HEK293 (cell line): Measurements from ENCODE around the gene CCDC122.

ENCODE experiments used
- CTCF ChIA-PET: fragments of 350-600 bp; formaldehyde crosslinking; extraction: SDS; loops from one replicate; lab custom pipeline; 2021; ENCODE audit warnings: antibody characterized with exemption; lab: Yijun Ruan, JAX
- POLR2A ChIA-PET: fragments of 300-600 bp; formaldehyde crosslinking; extraction: SDS; loops from one replicate; lab custom pipeline; 2020; ENCODE audit warnings: antibody characterized with exemption, inconsistent platforms; lab: Yijun Ruan, JAX
- H3K27ac ChIP-seq: fragments of 200-500 bp; sonication (Bioruptor generic); 2 replicates; pipeline ENCODE4 v1.5.1; 2014; ENCODE audit warnings: low read depth, low read length, control low read depth, inconsistent platforms; ENCODE audit errors: extremely low read depth
- H3K36me3 ChIP-seq, 2 experiments: fragments of 200-500 bp in 1 of 2; sonication (Bioruptor generic) in 1 of 2; 1 replicate in 1 of 2; 2 replicates in 1 of 2; pipeline ENCODE4 v1.5.1; 2014 to 2017; ENCODE audit warnings: inconsistent platforms in 2 of 2, low read length in 2 of 2; ENCODE audit not compliant: control insufficient read depth in 2 of 2, insufficient read depth in 1 of 2
- H3K4me1 ChIP-seq: fragments of 200-500 bp; sonication (Bioruptor generic); 2 replicates; pipeline ENCODE4 v1.5.1; 2014; ENCODE audit warnings: mild to moderate bottlenecking, low read length, inconsistent platforms; ENCODE audit not compliant: control insufficient read depth, insufficient read depth
- H3K4me3 ChIP-seq: 2 replicates; pipeline ENCODE4 v1.5.1; 2011; ENCODE audit warnings: low read depth, mild to moderate bottlenecking, control low read depth, low read length, moderate library complexity
- H3K9me3 ChIP-seq: fragments of 200-500 bp; sonication (Bioruptor generic); 2 replicates; pipeline ENCODE4 v1.5.1; 2014; ENCODE audit warnings: low read depth, low read length, inconsistent platforms; ENCODE audit not compliant: control insufficient read depth, insufficient read depth
- EGR2 ChIP-seq: fragments of 450-650 bp; formaldehyde crosslinking; IDR thresholded peaks from 2 replicates; pipeline ENCODE4 v1.5.1; 2016; ENCODE audit warnings: low read depth, missing biosample characterization, missing genetic modification characterization
- KLF7 ChIP-seq: fragments of 450-650 bp; formaldehyde crosslinking; IDR thresholded peaks from 2 replicates; pipeline ENCODE4 v1.5.1; 2016; ENCODE audit warnings: missing biosample characterization, missing genetic modification characterization, borderline replicate concordance
- KLF9 ChIP-seq: fragments of 450-650 bp; formaldehyde crosslinking; IDR thresholded peaks from 2 replicates; pipeline ENCODE4 v1.5.1; 2016; ENCODE audit warnings: missing biosample characterization, missing genetic modification characterization, low read depth
- MZF1 ChIP-seq: fragments of 450-650 bp; formaldehyde crosslinking; IDR thresholded peaks from 2 replicates; pipeline ENCODE4 v1.5.1; 2017; ENCODE audit warnings: missing biosample characterization, missing genetic modification characterization, borderline replicate concordance
- SCRT2 ChIP-seq: fragments of 450-650 bp; formaldehyde crosslinking; IDR thresholded peaks from 2 replicates; pipeline ENCODE4 v1.5.1; 2016; ENCODE audit warnings: missing biosample characterization, missing genetic modification characterization
- ZBTB8A ChIP-seq: fragments of 450-650 bp; formaldehyde crosslinking; IDR thresholded peaks from 2 replicates; pipeline ENCODE4 v1.5.1; 2016; ENCODE audit warnings: missing biosample characterization, missing genetic modification characterization
- ZEB2 ChIP-seq: fragments of 450-650 bp; formaldehyde crosslinking; IDR thresholded peaks from 2 replicates; pipeline ENCODE4 v1.5.1; 2016; ENCODE audit warnings: missing biosample characterization, missing genetic modification characterization
- ZFHX2 ChIP-seq: fragments of 450-650 bp; formaldehyde crosslinking; conservative IDR thresholded peaks from 2 replicates; pipeline ENCODE4 v1.5.1; 2016; ENCODE audit warnings: missing biosample characterization, missing genetic modification characterization
- ZIC2 ChIP-seq: fragments of 450-650 bp; formaldehyde crosslinking; IDR thresholded peaks from 2 replicates; pipeline ENCODE4 v1.5.1; 2016; ENCODE audit warnings: missing biosample characterization, missing genetic modification characterization
- ZNF10 ChIP-seq: fragments of 450-650 bp; formaldehyde crosslinking; IDR thresholded peaks from 2 replicates; pipeline ENCODE4 v1.5.1; 2017; ENCODE audit warnings: missing biosample characterization, missing genetic modification characterization
- ZNF2 ChIP-seq: fragments of 450-650 bp; formaldehyde crosslinking; IDR thresholded peaks from 2 replicates; pipeline ENCODE4 v1.5.1; 2016; ENCODE audit warnings: missing biosample characterization, missing genetic modification characterization
- ZNF202 ChIP-seq: fragments of 450-650 bp; formaldehyde crosslinking; IDR thresholded peaks from 2 replicates; pipeline ENCODE4 v1.5.1; 2016; ENCODE audit warnings: missing biosample characterization, missing genetic modification characterization, borderline replicate concordance
- ZNF335 ChIP-seq: fragments of 450-650 bp; formaldehyde crosslinking; conservative IDR thresholded peaks from 2 replicates; pipeline ENCODE4 v1.5.1; 2016; ENCODE audit warnings: missing biosample characterization, missing genetic modification characterization
- ZNF341 ChIP-seq: fragments of 450-650 bp; formaldehyde crosslinking; IDR thresholded peaks from 2 replicates; pipeline ENCODE4; 2016; ENCODE audit warnings: low read depth, missing biosample characterization, missing genetic modification characterization
- ZNF501 ChIP-seq: fragments of 450-650 bp; formaldehyde crosslinking; IDR thresholded peaks from 2 replicates; pipeline ENCODE4 v1.5.1; 2016; ENCODE audit warnings: missing biosample characterization, missing genetic modification characterization
- ZNF548 ChIP-seq: fragments of 450-650 bp; formaldehyde crosslinking; IDR thresholded peaks from 2 replicates; pipeline ENCODE4 v1.5.1; 2016; ENCODE audit warnings: missing biosample characterization, missing genetic modification characterization
- ZNF561 ChIP-seq: fragments of 450-650 bp; IDR thresholded peaks from 2 replicates; pipeline ENCODE4 v1.5.1; 2018; ENCODE audit warnings: missing biosample characterization, missing genetic modification characterization, borderline replicate concordance
- ZNF645 ChIP-seq: fragments of 450-650 bp; formaldehyde crosslinking; IDR thresholded peaks from 2 replicates; pipeline ENCODE4; 2016; ENCODE audit warnings: missing biosample characterization, missing genetic modification characterization
- ZNF76 ChIP-seq: fragments of 450-650 bp; formaldehyde crosslinking; IDR thresholded peaks from 2 replicates; pipeline ENCODE4; 2016; ENCODE audit warnings: low read depth, missing biosample characterization, missing genetic modification characterization, borderline replicate concordance
- ZSCAN30 ChIP-seq: fragments of 450-650 bp; IDR thresholded peaks from 2 replicates; pipeline ENCODE4 v1.5.1; 2018; ENCODE audit warnings: missing biosample characterization, mild to moderate bottlenecking, missing genetic modification characterization, moderate library complexity
- TF ChIP-seq, protein P1 (sequence below): fragments of 450-650 bp; formaldehyde crosslinking; IDR thresholded peaks from 2 replicates; pipeline ENCODE4 v1.5.1; 2016; ENCODE audit warnings: missing biosample characterization, missing genetic modification characterization
- TF ChIP-seq, protein P2 (sequence below): fragments of 450-650 bp; formaldehyde crosslinking; IDR thresholded peaks from 2 replicates; pipeline ENCODE4 v1.5.1; 2016; ENCODE audit warnings: missing biosample characterization, missing genetic modification characterization
- TF ChIP-seq, protein P3 (sequence below): fragments of 450-650 bp; formaldehyde crosslinking; IDR thresholded peaks from 2 replicates; pipeline ENCODE4 v1.5.1; 2016; ENCODE audit warnings: missing biosample characterization, missing genetic modification characterization

The CCDC122 gene

GRCh38 chr13:43787997-43788396 lies 91.5 kb downstream of the CCDC122 start:
- no peaks in the 10 kb centered on the region for H3K9me3 ChIP-seq
- no peak overlapping the region for H3K4me3 ChIP-seq
- CTCF ChIA-PET, result interaction anchor here (0.6 kb wide), 2 partner anchors 64 to 703 kb away, joined by 4 to 6 read pairs; no protein-coding TSS in a partner anchor
- no peak for TF ChIP-seq ZNF76 (tag by site-specific recombination)
- TF ChIP-seq ZNF645 (tag by site-specific recombination), result no peak
- TF ChIP-seq SCRT2 (tag by site-specific recombination), result no peak
- peaks cover 10% of the 10 kb centered on the region for H3K4me1 ChIP-seq
- H3K27ac ChIP-seq, result no peak overlapping the region
- POLR2A ChIA-PET, result interaction anchor here (0.6 kb wide), 1 partner anchor 129 kb away, joined by 3 read pairs; no protein-coding TSS in a partner anchor
- no peaks in the 10 kb centered on the region for H3K36me3 ChIP-seq

DNA sequence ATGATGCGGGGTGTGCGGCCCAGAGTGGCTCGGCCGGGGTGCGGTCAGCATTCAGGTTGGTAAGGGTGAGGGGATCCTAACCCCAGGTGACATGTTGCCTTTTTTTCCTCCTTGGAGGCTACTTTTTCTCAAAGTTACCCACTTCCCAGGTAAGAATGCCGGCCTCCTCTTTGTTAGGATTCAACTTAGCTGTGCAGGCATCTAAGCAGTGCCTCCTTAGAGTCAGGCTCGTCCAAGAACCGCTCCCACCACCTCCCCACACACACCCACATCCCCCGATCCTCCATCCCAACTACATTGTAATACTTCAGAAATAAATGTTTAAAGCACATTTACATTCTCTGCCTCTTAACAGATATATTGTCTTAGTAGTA lies 92.0 kb downstream of the CCDC122 start:
- CTCF ChIA-PET, result interaction anchor here (0.6 kb wide), 2 partner anchors 65 to 703 kb away, joined by 4 to 6 read pairs; no protein-coding TSS in a partner anchor
- H3K9me3 ChIP-seq, result no peaks in the 10 kb centered on the region
- peak overlapping the region; percentile 55 for H3K4me3 ChIP-seq
- no peaks in the 10 kb centered on the region for H3K36me3 ChIP-seq
- POLR2A ChIA-PET, result interaction anchor here (0.6 kb wide), 1 partner anchor 128 kb away, joined by 3 read pairs; no protein-coding TSS in a partner anchor
- peak overlapping the region; percentile 79; the same call in 1 of the 2 replicates for H3K27ac ChIP-seq
- TF ChIP-seq EGR2 (tag by site-specific recombination) (peak; percentile 52; the same call in 1 of the 2 replicates), KLF9 (tag by site-specific recombination) (0 out of 2 replicates have a peak, but pooled peaks have one; percentile 50), MZF1 (no peak), ZNF501 (peak; percentile 56; the same call in 1 of the 2 replicates), ZNF341 (peak; percentile 92), ZNF2 (tag by site-specific recombination) (0 out of 2 replicates have a peak, but pooled peaks have one; percentile 18), ZNF335 (peak; percentile 93), ZSCAN30 (no peak)
- TF ChIP-seq, protein P1, sequence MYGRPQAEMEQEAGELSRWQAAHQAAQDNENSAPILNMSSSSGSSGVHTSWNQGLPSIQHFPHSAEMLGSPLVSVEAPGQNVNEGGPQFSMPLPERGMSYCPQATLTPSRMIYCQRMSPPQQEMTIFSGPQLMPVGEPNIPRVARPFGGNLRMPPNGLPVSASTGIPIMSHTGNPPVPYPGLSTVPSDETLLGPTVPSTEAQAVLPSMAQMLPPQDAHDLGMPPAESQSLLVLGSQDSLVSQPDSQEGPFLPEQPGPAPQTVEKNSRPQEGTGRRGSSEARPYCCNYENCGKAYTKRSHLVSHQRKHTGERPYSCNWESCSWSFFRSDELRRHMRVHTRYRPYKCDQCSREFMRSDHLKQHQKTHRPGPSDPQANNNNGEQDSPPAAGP (tag by site-specific recombination), result 0 out of 2 replicates have a peak, but pooled peaks have one; percentile 2
- peaks cover 10% of the 10 kb centered on the region for H3K4me1 ChIP-seq

DNA sequence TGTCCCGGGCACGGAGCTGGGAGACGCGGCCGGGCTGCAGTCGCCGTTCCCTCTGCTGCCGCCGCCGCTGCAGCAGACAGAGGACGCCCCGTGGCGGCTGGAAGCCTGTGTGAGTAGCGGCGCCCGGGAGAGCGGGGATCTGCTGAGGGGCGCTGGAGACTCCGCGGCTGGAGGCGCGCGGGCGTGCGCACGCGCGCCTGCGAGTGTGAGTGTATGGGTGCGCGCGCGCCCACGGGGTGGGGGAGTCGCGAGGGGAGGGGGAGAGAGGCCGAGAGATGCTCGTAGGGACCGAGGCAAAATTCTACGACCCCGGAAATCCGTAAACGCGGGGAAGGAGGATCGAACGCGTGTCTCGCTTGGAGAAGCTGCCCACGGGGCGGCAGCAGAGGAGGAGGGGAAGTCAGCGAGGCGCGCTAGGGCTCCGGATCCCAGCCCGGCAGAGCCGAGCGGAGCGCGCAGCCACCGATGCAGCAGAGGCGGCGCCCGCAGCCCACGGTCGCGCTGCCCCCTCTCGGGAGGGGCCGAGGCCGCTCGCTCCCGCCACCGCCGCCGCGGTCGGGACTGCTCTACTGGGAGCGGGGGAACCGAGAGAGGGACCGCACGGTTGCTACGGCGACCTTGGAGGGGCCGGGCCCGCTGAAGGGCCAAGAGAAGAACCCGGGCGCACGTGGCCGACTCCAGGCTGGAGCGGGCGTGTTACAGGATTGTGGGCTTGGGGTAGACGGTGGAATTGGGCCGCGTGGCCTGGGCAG lies 92.6 kb downstream of the CCDC122 start, which contains the start of gene ENOX1:
ENOX1 (minus strand) TSS at position 207 of the 752 bp plus-strand sequence.
- ChIA-PET CTCF (interaction anchor here (0.5 kb wide), 1 partner anchor 46 kb away, joined by 3 read pairs; no protein-coding TSS in a partner anchor), POLR2A (interaction anchor here (0.6 kb wide), 1 partner anchor 128 kb away, joined by 3 read pairs; no protein-coding TSS in a partner anchor)
- peak within 1 kb of the TSS; percentile 79; the same call in 1 of the 2 replicates for H3K27ac ChIP-seq
- H3K9me3 ChIP-seq, result no peaks in the 10 kb centered on the region
- H3K36me3 ChIP-seq, result no peaks in the 10 kb centered on the region
- peaks cover 10% of the 10 kb centered on the region for H3K4me1 ChIP-seq
- H3K4me3 ChIP-seq, result peak within 1 kb of the TSS; percentile 55
- TF ChIP-seq ZEB2 (peak; percentile 20; the same call in 1 of the 2 replicates), ZNF202 (tag by site-specific recombination) (peak; percentile 13; the same call in 1 of the 2 replicates), ZIC2 (tag by site-specific recombination) (peak; percentile 63), ZBTB8A (tag by site-specific recombination) (peak; percentile 71), ZNF10 (tag by site-specific recombination) (0 out of 2 replicates have a peak, but pooled peaks have one; percentile 15), ZFHX2 (tag by site-specific recombination) (peak; percentile 88), ZNF548 (tag by site-specific recombination) (no peak), KLF7 (tag by site-specific recombination) (0 out of 2 replicates have a peak, but pooled peaks have one; percentile 31), ZNF561 (tag by site-specific recombination) (peak; percentile 71)
- TF ChIP-seq, protein P2, sequence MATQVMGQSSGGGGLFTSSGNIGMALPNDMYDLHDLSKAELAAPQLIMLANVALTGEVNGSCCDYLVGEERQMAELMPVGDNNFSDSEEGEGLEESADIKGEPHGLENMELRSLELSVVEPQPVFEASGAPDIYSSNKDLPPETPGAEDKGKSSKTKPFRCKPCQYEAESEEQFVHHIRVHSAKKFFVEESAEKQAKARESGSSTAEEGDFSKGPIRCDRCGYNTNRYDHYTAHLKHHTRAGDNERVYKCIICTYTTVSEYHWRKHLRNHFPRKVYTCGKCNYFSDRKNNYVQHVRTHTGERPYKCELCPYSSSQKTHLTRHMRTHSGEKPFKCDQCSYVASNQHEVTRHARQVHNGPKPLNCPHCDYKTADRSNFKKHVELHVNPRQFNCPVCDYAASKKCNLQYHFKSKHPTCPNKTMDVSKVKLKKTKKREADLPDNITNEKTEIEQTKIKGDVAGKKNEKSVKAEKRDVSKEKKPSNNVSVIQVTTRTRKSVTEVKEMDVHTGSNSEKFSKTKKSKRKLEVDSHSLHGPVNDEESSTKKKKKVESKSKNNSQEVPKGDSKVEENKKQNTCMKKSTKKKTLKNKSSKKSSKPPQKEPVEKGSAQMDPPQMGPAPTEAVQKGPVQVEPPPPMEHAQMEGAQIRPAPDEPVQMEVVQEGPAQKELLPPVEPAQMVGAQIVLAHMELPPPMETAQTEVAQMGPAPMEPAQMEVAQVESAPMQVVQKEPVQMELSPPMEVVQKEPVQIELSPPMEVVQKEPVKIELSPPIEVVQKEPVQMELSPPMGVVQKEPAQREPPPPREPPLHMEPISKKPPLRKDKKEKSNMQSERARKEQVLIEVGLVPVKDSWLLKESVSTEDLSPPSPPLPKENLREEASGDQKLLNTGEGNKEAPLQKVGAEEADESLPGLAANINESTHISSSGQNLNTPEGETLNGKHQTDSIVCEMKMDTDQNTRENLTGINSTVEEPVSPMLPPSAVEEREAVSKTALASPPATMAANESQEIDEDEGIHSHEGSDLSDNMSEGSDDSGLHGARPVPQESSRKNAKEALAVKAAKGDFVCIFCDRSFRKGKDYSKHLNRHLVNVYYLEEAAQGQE (tag by site-specific recombination), result peak; percentile 4; the same call in 1 of the 2 replicates
- TF ChIP-seq, protein P3, sequence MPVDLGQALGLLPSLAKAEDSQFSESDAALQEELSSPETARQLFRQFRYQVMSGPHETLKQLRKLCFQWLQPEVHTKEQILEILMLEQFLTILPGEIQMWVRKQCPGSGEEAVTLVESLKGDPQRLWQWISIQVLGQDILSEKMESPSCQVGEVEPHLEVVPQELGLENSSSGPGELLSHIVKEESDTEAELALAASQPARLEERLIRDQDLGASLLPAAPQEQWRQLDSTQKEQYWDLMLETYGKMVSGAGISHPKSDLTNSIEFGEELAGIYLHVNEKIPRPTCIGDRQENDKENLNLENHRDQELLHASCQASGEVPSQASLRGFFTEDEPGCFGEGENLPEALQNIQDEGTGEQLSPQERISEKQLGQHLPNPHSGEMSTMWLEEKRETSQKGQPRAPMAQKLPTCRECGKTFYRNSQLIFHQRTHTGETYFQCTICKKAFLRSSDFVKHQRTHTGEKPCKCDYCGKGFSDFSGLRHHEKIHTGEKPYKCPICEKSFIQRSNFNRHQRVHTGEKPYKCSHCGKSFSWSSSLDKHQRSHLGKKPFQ, result peak; percentile 38; the same call in 1 of the 2 replicates
